Fibroblast of pulmonary artery (primary cell): ENCODE results near the gene PDZD8.

Source experiments
- DNase-seq: peaks from one replicate; pipeline ENCODE4 v3.0.0-alpha.2; 2010; ENCODE audit warnings: low read depth
- H3K4me3 ChIP-seq: replicated peaks from 2 replicates; pipeline ENCODE4 v1.5.1; 2011; ENCODE audit warnings: low read depth, mild to moderate bottlenecking, control low read depth, low read length, moderate library complexity
- TF ChIP-seq, protein P1 (sequence below): IDR thresholded peaks from 2 replicates; pipeline ENCODE4 v1.5.1; 2011; ENCODE audit warnings: mild to moderate bottlenecking, control low read depth, low read length, inconsistent platforms; ENCODE audit errors: missing control alignments

PDZD8 gene

DNA sequence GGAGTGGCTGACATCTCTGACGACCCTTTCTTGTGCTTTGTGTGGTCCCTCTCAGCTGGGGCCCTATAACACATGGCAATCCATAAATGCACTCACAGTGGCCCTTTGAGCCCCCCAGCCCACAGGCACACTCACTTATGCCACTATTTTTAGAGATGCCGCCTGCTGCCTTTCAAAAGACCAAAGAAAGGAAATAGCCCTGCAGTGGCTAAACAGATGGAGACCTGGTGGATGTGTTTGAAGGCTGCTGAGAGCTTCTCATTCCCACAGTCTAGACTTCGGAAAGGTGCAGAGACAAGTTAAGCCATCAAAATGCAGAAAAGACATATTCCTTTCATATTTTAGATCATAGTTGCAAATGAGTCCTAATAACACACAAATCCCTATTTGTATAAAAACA is 42.0 kb upstream of the PDZD8 start:
- TF ChIP-seq, protein P1, sequence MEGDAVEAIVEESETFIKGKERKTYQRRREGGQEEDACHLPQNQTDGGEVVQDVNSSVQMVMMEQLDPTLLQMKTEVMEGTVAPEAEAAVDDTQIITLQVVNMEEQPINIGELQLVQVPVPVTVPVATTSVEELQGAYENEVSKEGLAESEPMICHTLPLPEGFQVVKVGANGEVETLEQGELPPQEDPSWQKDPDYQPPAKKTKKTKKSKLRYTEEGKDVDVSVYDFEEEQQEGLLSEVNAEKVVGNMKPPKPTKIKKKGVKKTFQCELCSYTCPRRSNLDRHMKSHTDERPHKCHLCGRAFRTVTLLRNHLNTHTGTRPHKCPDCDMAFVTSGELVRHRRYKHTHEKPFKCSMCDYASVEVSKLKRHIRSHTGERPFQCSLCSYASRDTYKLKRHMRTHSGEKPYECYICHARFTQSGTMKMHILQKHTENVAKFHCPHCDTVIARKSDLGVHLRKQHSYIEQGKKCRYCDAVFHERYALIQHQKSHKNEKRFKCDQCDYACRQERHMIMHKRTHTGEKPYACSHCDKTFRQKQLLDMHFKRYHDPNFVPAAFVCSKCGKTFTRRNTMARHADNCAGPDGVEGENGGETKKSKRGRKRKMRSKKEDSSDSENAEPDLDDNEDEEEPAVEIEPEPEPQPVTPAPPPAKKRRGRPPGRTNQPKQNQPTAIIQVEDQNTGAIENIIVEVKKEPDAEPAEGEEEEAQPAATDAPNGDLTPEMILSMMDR, result no peak
- no peak for DNase-seq
- H3K4me3 ChIP-seq, result no peak overlapping the region

DNA sequence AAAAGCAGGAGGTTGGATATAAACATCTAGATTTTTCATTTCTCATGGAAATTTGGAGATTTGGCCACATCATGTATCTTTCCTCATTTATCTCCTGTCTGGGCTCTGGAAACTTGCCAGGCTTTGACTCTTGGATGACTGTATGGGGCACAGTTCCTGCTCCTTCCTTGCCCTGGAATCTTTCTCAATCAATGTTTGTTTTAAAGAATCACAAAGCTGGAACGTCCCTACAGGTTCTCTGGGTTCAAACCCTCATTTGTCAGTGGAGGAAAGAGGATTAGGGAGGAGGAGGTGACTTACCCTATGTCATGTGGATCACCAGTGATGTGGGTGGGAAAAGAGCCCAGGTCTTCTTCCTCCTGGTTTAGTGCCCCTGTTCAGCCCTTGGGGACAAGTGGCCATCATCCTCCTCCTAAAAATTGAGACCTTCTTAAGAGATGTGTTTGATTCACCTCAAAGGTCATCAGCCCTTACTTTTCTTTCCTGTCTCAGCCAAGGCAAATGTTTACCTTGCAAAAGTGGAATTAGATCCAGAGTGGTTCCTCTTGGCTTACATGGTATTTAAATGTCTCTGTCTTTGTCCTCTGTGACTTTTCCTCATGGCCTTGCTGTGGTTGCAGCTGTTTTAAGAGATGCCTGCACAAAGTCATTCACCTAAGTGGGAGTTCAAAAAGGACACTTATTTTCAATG is 38.8 kb upstream of the PDZD8 start:
- DNase-seq, result peak; percentile 38
- H3K4me3 ChIP-seq, result no peak overlapping the region
- TF ChIP-seq, protein P1, result no peak

DNA sequence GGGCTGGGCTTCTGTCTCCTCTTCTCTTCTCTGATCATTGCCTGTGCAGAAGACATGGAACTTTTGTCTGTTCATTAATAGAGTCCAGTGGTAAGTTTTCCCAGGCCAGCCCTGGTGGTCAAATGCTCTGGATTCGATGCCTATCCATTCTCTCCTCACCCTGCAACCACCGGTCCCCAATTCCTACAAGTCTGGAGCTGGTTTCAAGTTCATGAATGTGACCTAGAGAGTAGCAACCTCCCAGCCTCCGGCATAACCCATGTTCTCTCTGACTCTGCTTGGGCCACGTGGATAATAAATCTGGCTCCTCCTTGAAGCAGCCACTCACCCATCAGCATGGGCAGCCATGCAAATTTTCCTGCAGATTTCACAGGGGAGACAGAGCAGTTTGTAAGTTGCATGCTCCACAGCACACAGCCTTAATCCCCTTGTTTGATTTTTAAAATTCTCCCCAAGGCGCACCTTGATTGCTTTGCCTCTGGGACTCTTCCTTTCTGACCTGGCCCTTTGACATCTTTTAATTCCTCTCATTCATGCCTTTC is 37.3 kb upstream of the PDZD8 start:
- TF ChIP-seq, protein P1, result no peak

DNA sequence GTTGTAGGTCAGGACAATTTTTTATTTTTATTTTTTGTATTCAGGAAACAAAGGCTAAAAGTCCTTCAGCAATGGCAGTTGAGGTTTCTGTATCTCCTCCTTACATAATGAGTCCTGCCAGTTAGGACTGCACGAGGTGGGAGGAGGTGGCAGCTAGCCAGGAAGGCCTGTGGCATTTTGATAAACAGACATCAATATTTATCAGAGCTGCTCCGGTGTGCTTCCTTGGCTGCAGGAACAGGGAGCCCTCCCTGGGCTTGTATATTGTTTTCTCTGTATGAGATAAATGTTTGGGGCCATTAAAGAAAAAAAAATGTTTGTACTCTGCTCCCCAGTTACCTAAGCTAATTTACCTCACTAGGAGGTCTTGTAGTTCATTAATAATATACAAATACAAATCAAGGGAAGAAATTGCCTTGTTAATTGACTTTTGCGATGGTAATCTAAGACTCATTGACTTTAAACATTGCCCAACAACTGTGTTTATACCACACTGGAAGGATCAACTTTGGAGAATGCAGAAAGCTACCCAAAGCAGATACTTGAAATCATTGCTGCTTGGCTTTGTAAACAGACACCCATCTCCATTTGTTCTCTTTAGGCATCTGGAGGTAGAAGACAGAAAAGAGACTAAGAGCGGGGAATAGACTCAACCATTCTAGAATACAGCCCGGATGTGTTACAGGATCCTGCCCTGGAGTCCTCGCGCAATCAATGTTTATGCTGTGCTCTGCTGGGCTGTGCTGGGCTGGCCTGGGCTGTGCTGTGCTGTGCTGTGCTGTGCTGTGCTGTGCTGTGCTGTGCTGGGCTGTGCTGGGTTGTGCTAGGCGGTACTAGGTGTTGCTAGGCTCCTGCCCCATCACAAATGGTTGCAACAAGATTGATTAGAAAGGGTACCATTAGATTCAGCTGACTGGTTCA is 36.5 kb upstream of the PDZD8 start:
- H3K4me3 ChIP-seq, result no peak overlapping the region
- DNase-seq, result no peak
- TF ChIP-seq, protein P1, result no peak

More for the DNA sequence above, 37.3 kb upstream of the PDZD8 start:
- DNase-seq, result no peak
- H3K4me3 ChIP-seq, result no peak overlapping the region

DNA sequence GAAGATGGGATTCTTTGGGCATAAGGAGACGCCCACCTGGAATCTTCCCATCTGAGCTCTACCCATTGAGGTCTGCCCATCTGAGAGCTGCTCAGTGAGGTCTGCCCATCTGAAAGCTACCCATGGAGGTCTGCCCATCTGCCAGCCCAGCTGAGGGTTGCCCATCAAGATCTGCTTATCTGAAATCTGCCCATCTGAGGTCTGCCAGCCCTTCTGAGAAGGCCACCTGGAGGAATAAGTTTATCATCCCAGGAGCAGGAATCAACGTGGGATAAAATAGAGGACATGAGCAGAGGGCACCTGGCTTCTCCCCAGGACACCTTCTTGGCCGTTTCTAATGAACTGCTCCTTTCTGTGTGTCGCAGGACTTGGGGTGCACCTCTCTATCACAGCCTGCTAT is 35.3 kb upstream of the PDZD8 start:
- TF ChIP-seq, protein P1, result no peak
- no peak for DNase-seq
- H3K4me3 ChIP-seq, result no peak overlapping the region

DNA sequence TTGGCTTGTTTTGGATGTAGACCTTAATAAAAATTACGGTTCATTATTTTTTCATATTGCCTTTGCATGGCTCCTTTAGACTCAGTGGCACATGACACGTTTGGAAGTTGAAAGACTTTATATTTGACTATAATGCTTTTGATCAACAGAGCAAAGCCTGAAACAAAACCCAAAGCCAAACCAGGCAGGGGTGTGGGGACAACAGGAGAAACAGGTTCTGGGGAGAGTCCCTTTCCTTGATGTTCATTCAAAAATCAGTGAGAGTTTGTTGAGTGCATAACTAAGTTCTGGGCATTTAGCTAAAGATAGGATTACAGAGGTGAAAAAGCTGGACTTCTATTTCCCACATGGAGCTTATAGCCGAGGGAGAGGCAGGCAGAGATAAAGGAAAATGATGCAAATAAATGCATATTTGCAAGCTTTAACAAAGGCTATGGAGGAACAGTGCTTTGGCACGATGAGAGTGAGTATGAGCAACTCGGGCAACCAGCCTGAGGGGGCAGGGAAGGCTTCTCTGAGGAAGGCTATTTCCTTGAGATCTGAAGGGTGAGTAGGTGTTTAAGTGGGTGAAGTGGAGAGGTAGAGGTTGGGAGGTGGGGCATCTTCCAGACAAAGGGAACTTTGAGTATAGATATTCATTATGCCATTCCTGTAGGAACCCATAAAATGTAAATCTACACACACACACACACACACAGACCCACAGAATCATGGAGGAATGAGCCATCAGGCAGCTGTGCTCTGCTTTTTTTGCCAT is 34.5 kb upstream of the PDZD8 start:
- H3K4me3 ChIP-seq, result no peak overlapping the region
- TF ChIP-seq, protein P1, result no peak
- DNase-seq, result no peak
